ENCODE data around the gene PMM1. TPM values are rescaled to one million over a fixed set of nuclear protein-coding genes. Genes with fewer than 3 reads are reported as not detected.

PMM1 gene
- total RNA-seq, 1 experiment from 2014 or later = 19.8 TPM

- no peak overlapping the region for H2BK12ac ChIP-seq (ENCODE audit: insufficient read length, low read depth, low read length)
- no peak overlapping the region for H2AK5ac ChIP-seq (ENCODE audit: insufficient read length, low read length)
- H2BK20ac ChIP-seq (ENCODE audit: low read depth, low read length, poor library complexity, severe bottlenecking) = no peak overlapping the region
- H3K56ac ChIP-seq (ENCODE audit: insufficient read length, low read depth, low read length) = no peak overlapping the region
- no peak overlapping the region for H3T11ph ChIP-seq (ENCODE audit: low read length)
- no peaks in the 10 kb centered on the region for H4K20me1 ChIP-seq (ENCODE audit: control insufficient read depth, insufficient read depth, insufficient read length)
- H3K23ac ChIP-seq (ENCODE audit: insufficient read length, low read depth, low read length) = no peak overlapping the region
- H3K79me2 ChIP-seq (ENCODE audit: insufficient read depth, low read length) = peaks cover 7% of the 10 kb centered on the region
- no peak for TF ChIP-seq CTCF (conservative IDR thresholded peaks at IDR 0.05)
- H3K27me3 ChIP-seq (ENCODE audit: insufficient read depth, low read length) = no peaks in the 10 kb centered on the region
- no peak overlapping the region for H4K5ac ChIP-seq (ENCODE audit: insufficient read length, low read depth, low read length)
- no peak overlapping the region for H3K14ac ChIP-seq (ENCODE audit: insufficient read depth, low read length)
- no peak overlapping the region for H3K4me2 ChIP-seq (ENCODE audit: insufficient read depth, insufficient read length, low read length)
- H2BK120ac ChIP-seq (ENCODE audit: low read depth, low read length, poor library complexity, severe bottlenecking) = no peak overlapping the region
- H2BK15ac ChIP-seq (ENCODE audit: low read depth, low read length) = no peak overlapping the region
- Mint-ChIP-seq H3K36me3 (ENCODE audit: insufficient read depth in 1 of 3, low read depth in 3 of 3) (peaks cover 13 to 40% (median 18%) of the 10 kb centered on the region in 3 experiments; a peak in 6 of 7 replicates), H3K4me1 (peaks cover 17 to 24% of the 10 kb centered on the region in 2 experiments), H3K27me3 (ENCODE audit: low read depth) (peaks cover 2% of the 10 kb centered on the region; the same call in 1 of the 2 replicates), H3K9me3 (no peaks in the 10 kb centered on the region), H3K27ac (no peak overlapping the region; a peak in 1 of 7 replicates), H3K4me3 (no peak overlapping the region)
- H2BK5ac ChIP-seq (ENCODE audit: insufficient read length, low read length) = no peak overlapping the region
- H2AFZ ChIP-seq (ENCODE audit: low read length) = no peak overlapping the region
- no peaks in the 10 kb centered on the region for H3K79me1 ChIP-seq (ENCODE audit: insufficient read depth, low read depth, low read length, poor library complexity, severe bottlenecking)
- no peak overlapping the region for H4K8ac ChIP-seq (replicated peaks; ENCODE audit: insufficient read length, low read depth, low read length)
- WGBS (ENCODE audit: extremely low coverage, insufficient read length, low lambda C conversion rate) = no CpG with 5 or more reads among the region's 3 CpGs
- H4K91ac ChIP-seq (ENCODE audit: insufficient read length, low read depth, low read length) = no peak overlapping the region
- H3K4me1 ChIP-seq (ENCODE audit: insufficient read depth, low read length) = no peaks in the 10 kb centered on the region
- no peak overlapping the region for H3K9ac ChIP-seq (ENCODE audit: extremely low read depth, insufficient read length, low read length)
- H3K18ac ChIP-seq (ENCODE audit: insufficient read length, low read depth, low read length) = no peak overlapping the region
- no peaks in the 10 kb centered on the region for H3K9me3 ChIP-seq (ENCODE audit: control insufficient read depth, low read depth, low read length)
- DNase-seq = no peak
- no peak overlapping the region for H3K27ac ChIP-seq (ENCODE audit: insufficient read length, low read depth, low read length)
- no peak overlapping the region for H3K4ac ChIP-seq (ENCODE audit: low read depth, low read length)
- no peaks in the 10 kb centered on the region for H3K23me2 ChIP-seq (ENCODE audit: insufficient read length, low read depth, low read length, poor library complexity, severe bottlenecking)
Measured at GRCh38 chr22:41540006-41540315, 49.7 kb downstream of the PMM1 start.
